ENCODE results near the gene CCDC137.
A peak's percentile ranks its signal among the peaks of the same experiment; 100 is the strongest.

The CCDC137 gene

GRCh38 chr17:81651692-81652091 is 14.8 kb upstream of the CCDC137 start (continued):
- TF ChIP-seq PATZ1 (tag by site-specific recombination; IDR thresholded peaks at IDR 0.05), result peak; percentile 29
- 0 out of 2 replicates have a peak, but pooled peaks have one; percentile 7 for TF ChIP-seq ZIC2 (tag by site-specific recombination; IDR thresholded peaks at IDR 0.05)
- TF ChIP-seq ZNF24 (tag by site-specific recombination; IDR thresholded peaks at IDR 0.05), result no peak
- TF ChIP-seq ZNF600 (tag by site-specific recombination; IDR thresholded peaks at IDR 0.05), result peak; percentile 30; the same call in 1 of the 2 replicates
- no peak for TF ChIP-seq SCRT2 (tag by site-specific recombination; IDR thresholded peaks at IDR 0.05)
- TF ChIP-seq ZNF654 (tag by site-specific recombination; IDR thresholded peaks at IDR 0.05; ENCODE audit: low read depth), result no peak
- TF ChIP-seq GLIS1 (tag by site-specific recombination; IDR thresholded peaks at IDR 0.05), result peak; percentile 97
- no peak for TF ChIP-seq ZNF19 (tag by site-specific recombination; IDR thresholded peaks at IDR 0.05; ENCODE audit: low read depth)
- no peak for TF ChIP-seq SETDB1 (IDR thresholded peaks at IDR 0.05; ENCODE audit: insufficient read length, low read length)

DNA sequence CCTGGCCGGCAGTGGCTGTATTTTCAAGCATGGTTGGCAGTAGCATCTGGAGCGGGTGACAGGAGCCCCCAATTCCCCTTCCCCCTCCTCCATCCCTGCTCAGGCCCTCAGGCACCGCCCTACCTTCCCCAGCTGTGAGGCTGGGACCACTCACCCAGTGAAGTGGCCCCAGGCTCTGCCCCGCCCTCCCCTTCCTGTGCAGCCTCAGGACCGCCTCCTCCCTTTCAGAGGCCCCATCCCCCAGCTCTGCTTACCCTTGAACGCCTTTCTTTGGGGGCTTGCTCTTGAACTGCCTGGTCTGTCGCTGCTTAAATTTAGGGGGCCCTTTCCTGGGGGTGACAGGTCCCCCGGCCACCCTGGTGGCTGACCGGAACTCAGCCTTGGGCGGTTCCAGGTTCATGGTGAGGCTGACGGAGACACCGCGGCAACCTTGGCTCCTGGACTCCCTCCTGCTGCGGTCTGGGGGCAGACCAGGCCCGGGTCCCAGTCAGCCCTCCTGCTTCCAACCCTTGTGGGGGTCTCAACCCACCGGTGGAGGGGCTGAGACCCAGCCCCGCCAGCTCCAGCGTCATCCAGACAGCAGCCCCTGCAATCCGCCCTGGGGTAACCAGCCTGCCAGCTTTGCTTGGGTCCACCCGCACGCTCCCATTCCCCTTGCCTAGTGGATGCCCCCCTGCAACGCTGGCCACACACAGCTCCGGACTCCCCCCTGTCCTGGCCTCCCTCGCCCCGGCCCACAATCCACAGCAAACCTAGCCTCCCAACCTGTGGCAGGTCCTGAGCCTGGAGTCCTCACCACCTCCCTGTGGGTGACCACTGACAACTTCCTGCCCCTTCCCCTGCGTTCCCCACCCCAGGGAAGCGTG is 13.4 kb upstream of the CCDC137 start:
- H3K27ac ChIP-seq (ENCODE audit: extremely low read depth, low read depth, low read length), result no peak overlapping the region
- no peak for TF ChIP-seq HOXC10 (CRISPR knock-in tag; IDR thresholded peaks at IDR 0.05)
- TF ChIP-seq, protein P1, sequence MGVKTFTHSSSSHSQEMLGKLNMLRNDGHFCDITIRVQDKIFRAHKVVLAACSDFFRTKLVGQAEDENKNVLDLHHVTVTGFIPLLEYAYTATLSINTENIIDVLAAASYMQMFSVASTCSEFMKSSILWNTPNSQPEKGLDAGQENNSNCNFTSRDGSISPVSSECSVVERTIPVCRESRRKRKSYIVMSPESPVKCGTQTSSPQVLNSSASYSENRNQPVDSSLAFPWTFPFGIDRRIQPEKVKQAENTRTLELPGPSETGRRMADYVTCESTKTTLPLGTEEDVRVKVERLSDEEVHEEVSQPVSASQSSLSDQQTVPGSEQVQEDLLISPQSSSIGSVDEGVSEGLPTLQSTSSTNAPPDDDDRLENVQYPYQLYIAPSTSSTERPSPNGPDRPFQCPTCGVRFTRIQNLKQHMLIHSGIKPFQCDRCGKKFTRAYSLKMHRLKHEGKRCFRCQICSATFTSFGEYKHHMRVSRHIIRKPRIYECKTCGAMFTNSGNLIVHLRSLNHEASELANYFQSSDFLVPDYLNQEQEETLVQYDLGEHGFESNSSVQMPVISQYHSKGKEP (tag by site-specific recombination; IDR thresholded peaks at IDR 0.05), result no peak
- no peak for TF ChIP-seq ZNF585B (tag by site-specific recombination; IDR thresholded peaks at IDR 0.05)
- TF ChIP-seq, protein P2, sequence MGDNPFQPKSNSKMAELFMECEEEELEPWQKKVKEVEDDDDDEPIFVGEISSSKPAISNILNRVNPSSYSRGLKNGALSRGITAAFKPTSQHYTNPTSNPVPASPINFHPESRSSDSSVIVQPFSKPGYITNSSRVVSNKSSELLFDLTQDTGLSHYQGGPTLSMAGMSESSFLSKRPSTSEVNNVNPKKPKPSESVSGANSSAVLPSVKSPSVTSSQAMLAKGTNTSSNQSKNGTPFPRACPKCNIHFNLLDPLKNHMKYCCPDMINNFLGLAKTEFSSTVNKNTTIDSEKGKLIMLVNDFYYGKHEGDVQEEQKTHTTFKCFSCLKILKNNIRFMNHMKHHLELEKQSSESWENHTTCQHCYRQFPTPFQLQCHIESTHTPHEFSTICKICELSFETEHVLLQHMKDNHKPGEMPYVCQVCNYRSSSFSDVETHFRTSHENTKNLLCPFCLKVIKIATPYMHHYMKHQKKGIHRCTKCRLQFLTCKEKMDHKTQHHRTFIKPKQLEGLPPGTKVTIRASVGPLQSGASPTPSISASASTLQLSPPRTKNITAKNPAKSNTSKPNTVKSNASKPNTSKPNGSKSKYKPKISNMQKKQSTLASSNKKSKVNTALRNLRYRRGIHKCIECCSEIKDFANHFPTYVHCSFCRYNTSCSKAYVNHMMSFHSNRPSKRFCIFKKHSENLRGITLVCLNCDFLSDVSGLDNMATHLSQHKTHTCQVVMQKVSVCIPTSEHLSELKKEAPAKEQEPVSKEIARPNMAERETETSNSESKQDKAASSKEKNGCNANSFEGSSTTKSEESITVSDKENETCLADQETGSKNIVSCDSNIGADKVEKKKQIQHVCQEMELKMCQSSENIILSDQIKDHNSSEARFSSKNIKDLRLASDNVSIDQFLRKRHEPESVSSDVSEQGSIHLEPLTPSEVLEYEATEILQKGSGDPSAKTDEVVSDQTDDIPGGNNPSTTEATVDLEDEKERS (tag by site-specific recombination; IDR thresholded peaks at IDR 0.05), result no peak
- no peak for TF ChIP-seq ZFP37 (tag by site-specific recombination; IDR thresholded peaks at IDR 0.05)
- no peak for TF ChIP-seq ZBTB6 (tag by site-specific recombination; IDR thresholded peaks at IDR 0.05)
- TF ChIP-seq ZNF610 (tag by site-specific recombination; IDR thresholded peaks at IDR 0.05; ENCODE audit: borderline replicate concordance), result no peak
- no peak for TF ChIP-seq ZNF391 (tag by site-specific recombination; IDR thresholded peaks at IDR 0.05; ENCODE audit: borderline replicate concordance, low read depth)
- no peak for TF ChIP-seq ZBTB17 (tag by site-specific recombination; IDR thresholded peaks at IDR 0.05)
- TF ChIP-seq ZNF37A (tag by site-specific recombination; IDR thresholded peaks at IDR 0.05), result no peak
- no peak for TF ChIP-seq ZEB2 (tag by site-specific recombination; IDR thresholded peaks at IDR 0.05)
- no peak for TF ChIP-seq ZNF555 (tag by site-specific recombination; conservative IDR thresholded peaks at IDR 0.05)
- TF ChIP-seq IKZF3 (tag by site-specific recombination; IDR thresholded peaks at IDR 0.05), result no peak
- TF ChIP-seq, protein P3, sequence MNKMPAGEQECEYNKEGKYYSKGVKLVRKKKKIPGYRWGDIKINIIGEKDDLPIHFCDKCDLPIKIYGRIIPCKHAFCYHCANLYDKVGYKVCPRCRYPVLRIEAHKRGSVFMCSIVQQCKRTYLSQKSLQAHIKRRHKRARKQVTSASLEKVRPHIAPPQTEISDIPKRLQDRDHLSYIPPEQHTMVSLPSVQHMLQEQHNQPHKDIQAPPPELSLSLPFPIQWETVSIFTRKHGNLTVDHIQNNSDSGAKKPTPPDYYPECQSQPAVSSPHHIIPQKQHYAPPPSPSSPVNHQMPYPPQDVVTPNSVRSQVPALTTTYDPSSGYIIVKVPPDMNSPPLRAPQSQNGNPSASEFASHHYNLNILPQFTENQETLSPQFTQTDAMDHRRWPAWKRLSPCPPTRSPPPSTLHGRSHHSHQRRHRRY (tag by site-specific recombination; IDR thresholded peaks at IDR 0.05), result no peak
- TF ChIP-seq ZNF121 (tag by site-specific recombination; IDR thresholded peaks at IDR 0.05), result no peak

More for the DNA sequence above, 13.4 kb upstream of the CCDC137 start:
- Histone ChIP-seq H3K4me1 (ENCODE audit: control insufficient read depth, insufficient read depth, low read length) (no peaks in the 10 kb centered on the region), H3K4me3 (ENCODE audit: low read depth, low read length) (no peak overlapping the region), H3K36me3 (ENCODE audit: control insufficient read depth in 2 of 2, insufficient read depth in 1 of 2, low read length in 2 of 2) (no peaks in the 10 kb centered on the region), H3K9me3 (ENCODE audit: control insufficient read depth, insufficient read depth, low read depth, low read length) (no peaks in the 10 kb centered on the region)
- ChIA-PET CTCF (interaction anchor here (0.6 to 0.8 kb wide), 2 partner anchors 198 to 503 kb away, joined by 3 to 4 read pairs; no protein-coding TSS in a partner anchor), POLR2A (interaction anchor here (0.7 kb wide), 1 partner anchor 49 kb away, joined by 4 read pairs; no protein-coding TSS in a partner anchor)

Data from HEK293 (cell line).